ENCODE data around the gene UBE2J2.

The UBE2J2 gene

GRCh38 chr1:1295154-1295923, 21.7 kb upstream of the UBE2J2 start:
- DNase-seq, result no peak

- DNase-seq, result no peak
Measured at GRCh38 chr1:1294250-1294890, 20.7 kb upstream of the UBE2J2 start.

GRCh38 chr1:1293263-1294249, 19.9 kb upstream of the UBE2J2 start:
- DNase-seq, result no peak

GRCh38 chr1:1292851-1293250, 19.2 kb upstream of the UBE2J2 start:
- no peak for DNase-seq

GRCh38 chr1:1292442-1292779, 18.8 kb upstream of the UBE2J2 start:
- no peak for DNase-seq

GRCh38 chr1:1291548-1292441, 18.1 kb upstream of the UBE2J2 start:
- DNase-seq, result no peak

- no peak for DNase-seq
Measured at GRCh38 chr1:1291023-1291528, 17.4 kb upstream of the UBE2J2 start.

- DNase-seq, result peak in 1 of 2 donors; percentile 83
Measured at GRCh38 chr1:1290238-1290731, 16.6 kb upstream of the UBE2J2 start.

GRCh38 chr1:1287288-1288110, 13.8 kb upstream of the UBE2J2 start:
- no peak for DNase-seq

- DNase-seq, result no peak
Measured at GRCh38 chr1:1286313-1287261, 12.9 kb upstream of the UBE2J2 start.

GRCh38 chr1:1285611-1286311, 12.1 kb upstream of the UBE2J2 start:
- no peak for DNase-seq

- no peak for DNase-seq
Measured at GRCh38 chr1:1285102-1285571, 11.5 kb upstream of the UBE2J2 start.

- DNase-seq, result no peak
Measured at GRCh38 chr1:1284221-1285101, 10.8 kb upstream of the UBE2J2 start.

- DNase-seq, result no peak
Measured at GRCh38 chr1:1283821-1284220, 10.2 kb upstream of the UBE2J2 start.

GRCh38 chr1:1282998-1283397, 9.3 kb upstream of the UBE2J2 start:
- DNase-seq, result peak in 1 of 2 donors; percentile 19

GRCh38 chr1:1281533-1282321, 8.1 kb upstream of the UBE2J2 start:
- DNase-seq, result peak; percentile 32 to 47

All from inflammatory macrophage treated with lipopolysaccharide for 1 hour (primary cell).